GM12878 (cell line): ENCODE results near the gene C14orf119.

Experiments
- CBFB ChIP-seq: IDR thresholded peaks from 2 replicates; pipeline ENCODE4 v1.6.1; 2016; ENCODE audit warnings: antibody characterized with exemption, low read depth
- CEBPB ChIP-seq, 2 experiments: fragments of 150-350 bp in 1 of 2; IDR thresholded peaks; 2 replicates each; pipeline ENCODE4 v1.6.1; 2012 to 2014; ENCODE audit warnings: low read depth in 2 of 2, low read length in 2 of 2, borderline replicate concordance in 1 of 2, inconsistent platforms in 1 of 2
- CHD1 ChIP-seq: IDR thresholded peaks from 2 replicates; pipeline ENCODE4 v1.6.1; 2012; ENCODE audit warnings: low read depth, low read length, improper control_type of control experiment
- CTCF ChIP-seq, 3 experiments: IDR thresholded peaks in 2 of 3; conservative IDR thresholded peaks in 1 of 3; 2 replicates each; pipeline ENCODE4 v1.5.1; 2011; ENCODE audit warnings: low read depth in 3 of 3, low read length in 3 of 3, mild to moderate bottlenecking in 3 of 3, control low read depth in 2 of 3, moderate library complexity in 2 of 3, inconsistent platforms in 1 of 3, mixed read lengths in 1 of 3; ENCODE audit not compliant: control insufficient read depth in 2 of 3, insufficient read depth in 1 of 3; ENCODE audit errors: extremely low read depth in 1 of 3
- EZH2 ChIP-seq: IDR thresholded peaks from 2 replicates; pipeline ENCODE4 v1.6.1; 2012; ENCODE audit warnings: low read depth, mild to moderate bottlenecking, control low read depth, inconsistent platforms, low read length, borderline replicate concordance; ENCODE audit not compliant: control insufficient read depth
- FOXM1 ChIP-seq: IDR thresholded peaks from 2 replicates; pipeline ENCODE4 v1.6.1; 2012; ENCODE audit warnings: low read depth, mild to moderate bottlenecking, inconsistent platforms, low read length, moderate library complexity
- HDAC6 ChIP-seq: fragments of 200-600 bp; sonication (generic); IDR thresholded peaks from one replicate; pipeline ENCODE4 v1.8.0; 2017; ENCODE audit warnings: antibody characterized with exemption; ENCODE audit not compliant: unreplicated experiment
- MAX ChIP-seq: IDR thresholded peaks from 2 replicates; pipeline ENCODE4 v1.6.1; 2012; ENCODE audit warnings: low read depth, low read length, improper control_type of control experiment
- POLR2A ChIP-seq: IDR thresholded peaks from 2 replicates; pipeline ENCODE4 v1.6.1; 2011; ENCODE audit warnings: low read depth, mild to moderate bottlenecking, low read length
- POLR2AphosphoS5 ChIP-seq: IDR thresholded peaks from 2 replicates; pipeline ENCODE4 v1.6.1; 2011; ENCODE audit warnings: mild to moderate bottlenecking, low read length, inconsistent platforms
- TAF1 ChIP-seq: IDR thresholded peaks from 2 replicates; pipeline ENCODE4 v1.6.1; 2011; ENCODE audit warnings: mild to moderate bottlenecking, low read depth, low read length, borderline replicate concordance
- YBX1 ChIP-seq: fragments of 450-650 bp; IDR thresholded peaks from 2 replicates; pipeline ENCODE4 v1.6.1; 2016; ENCODE audit warnings: antibody characterized with exemption

DNA sequence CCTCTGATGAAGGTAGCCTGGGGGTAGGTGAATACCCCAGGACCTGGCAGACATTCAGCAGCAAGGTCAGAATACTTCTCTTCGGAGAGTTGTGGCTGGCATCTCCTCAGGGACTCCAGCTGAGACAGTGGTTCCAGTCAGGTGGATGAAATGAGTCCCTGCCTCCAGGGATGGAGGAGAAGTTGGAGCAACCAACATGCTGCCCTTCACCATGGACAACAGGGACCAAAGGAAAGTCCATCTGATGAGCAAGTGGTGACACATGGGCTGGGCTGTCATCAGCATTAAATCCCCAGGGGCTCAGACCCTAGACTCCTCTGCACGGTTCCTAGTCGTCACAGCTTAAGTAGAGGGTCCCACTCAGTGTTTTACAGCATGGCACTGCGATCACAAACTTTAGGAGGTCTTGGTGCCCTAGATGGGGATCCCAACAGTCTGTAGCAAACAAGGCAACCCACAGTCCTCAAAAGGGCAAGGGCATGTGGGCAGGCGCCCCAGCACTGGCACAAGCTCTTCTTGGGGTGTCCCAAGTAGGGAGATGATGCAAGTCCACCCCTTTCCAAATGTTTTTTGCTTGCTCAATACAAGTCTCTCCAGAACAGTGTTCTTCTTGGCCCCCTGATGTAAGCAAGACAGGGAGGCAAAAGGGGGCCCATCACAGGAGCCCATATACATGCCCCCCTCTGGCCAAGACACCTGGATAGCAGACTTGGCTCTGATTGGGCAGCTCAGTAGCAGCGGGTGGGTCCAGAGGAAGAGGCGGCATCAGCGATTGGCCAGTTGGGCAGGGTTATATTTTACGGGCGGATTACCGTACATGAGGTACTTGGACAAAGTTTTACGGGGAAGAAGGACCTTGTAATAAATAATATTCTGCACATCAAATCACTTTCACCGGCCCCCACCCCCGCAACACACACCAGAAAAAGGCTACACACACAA, 27.2 kb upstream of the C14orf119 start:
- TF ChIP-seq POLR2AphosphoS5 (no peak), POLR2A (no peak), CTCF (IDR thresholded peaks at IDR 0.05 in 2 of 3, conservative IDR thresholded peaks at IDR 0.05 in 1 of 3; ENCODE audit: control insufficient read depth in 2 of 3, extremely low read depth in 1 of 3, insufficient read depth in 1 of 3, low read depth in 3 of 3, low read length in 3 of 3) (no peak), CHD1 (no peak), TAF1 (no peak), EZH2 (no peak), YBX1 (no peak), FOXM1 (no peak), CEBPB (IDR thresholded peaks at IDR 0.05; ENCODE audit: borderline replicate concordance in 1 of 2, low read depth in 2 of 2, low read length in 2 of 2) (no peak), HDAC6 (no peak), CBFB (no peak), MAX (no peak)
